HG03159 (cell line): ENCODE results near the gene E4F1.
"Not testable (repeated sequence)": the region's sequence is repeated elsewhere in the genome, so short reads cannot be mapped to it uniquely, and the experiment has no call there.

Experiments
- ATAC-seq: cut with Tn5 transposase; IDR thresholded peaks from one replicate; pipeline ENCODE4 v1.9.1; 2021; ENCODE audit warnings: mild to moderate bottlenecking, moderate library complexity; ENCODE audit not compliant: unreplicated experiment

Gene E4F1

DNA sequence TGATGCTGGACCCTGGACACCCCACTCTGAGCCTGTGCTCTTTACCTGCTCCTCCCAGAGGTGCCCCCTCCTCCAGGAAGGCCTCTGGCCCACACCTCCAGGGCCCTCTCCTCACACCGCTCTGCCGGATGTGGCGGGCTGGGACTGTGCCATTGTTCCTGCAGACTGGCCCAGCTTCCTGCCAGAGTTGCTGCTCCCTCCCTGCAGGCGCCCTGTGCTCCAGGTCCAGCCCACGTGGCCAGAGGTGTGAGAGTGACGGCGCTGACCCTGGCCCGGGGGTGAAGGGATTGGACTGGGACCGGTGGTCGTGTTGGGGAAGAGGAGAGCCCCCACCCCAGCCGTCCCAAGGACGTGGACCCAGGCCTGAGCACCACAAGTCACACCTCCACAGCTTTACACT lies 5.7 kb downstream of the E4F1 start:
- ATAC-seq = no peak

DNA sequence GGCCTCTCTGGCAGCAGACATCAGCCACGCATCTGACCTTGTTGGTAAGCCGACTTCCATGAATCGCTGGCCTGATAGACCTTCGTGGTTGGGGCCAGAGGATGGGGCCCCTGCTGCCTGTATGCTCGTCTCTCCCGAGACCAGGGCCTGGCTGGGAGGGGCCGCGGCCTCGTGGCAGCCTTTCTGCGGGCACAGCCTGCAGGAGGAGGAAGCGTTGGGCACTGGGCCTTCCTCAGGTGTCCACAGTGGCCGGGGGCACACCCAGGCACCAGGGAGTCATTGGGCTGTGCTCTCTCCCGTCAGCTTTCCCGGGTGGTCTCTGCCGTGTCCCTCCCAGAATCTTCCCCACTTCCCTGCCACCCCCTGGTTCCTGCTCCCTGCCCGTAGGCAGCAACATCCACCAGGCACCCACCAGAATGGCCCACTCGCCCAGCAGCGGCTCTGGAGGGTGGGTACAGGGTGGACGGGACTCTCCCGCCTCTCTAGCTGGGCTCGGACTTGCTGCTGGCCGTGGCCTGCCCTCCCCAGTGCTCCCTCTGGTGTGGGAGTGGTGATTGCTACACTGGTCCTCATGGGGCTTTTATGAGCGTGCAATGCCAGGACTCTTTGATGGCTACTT lies 6.3 kb downstream of the E4F1 start:
- no peak for ATAC-seq

DNA sequence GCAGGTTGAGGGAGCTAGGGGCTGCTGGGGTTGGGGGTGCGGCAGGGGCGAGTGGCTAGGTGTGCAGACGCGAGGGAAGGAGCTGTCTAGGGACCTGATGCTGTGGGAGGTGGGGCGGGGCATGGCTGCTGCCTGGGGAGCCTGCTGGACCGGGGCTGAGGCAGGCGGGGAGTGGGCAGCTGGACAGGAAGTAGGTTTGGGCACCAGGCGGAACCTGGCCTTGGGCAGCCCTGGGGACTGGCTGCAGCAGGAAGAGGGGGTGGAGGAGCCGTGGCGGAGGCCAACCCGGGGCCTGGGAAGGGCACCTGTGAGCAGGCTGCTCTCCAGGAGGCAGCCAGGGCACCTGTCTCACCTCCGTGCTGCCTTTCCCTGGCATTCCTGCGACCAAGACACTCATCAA lies 7.0 kb downstream of the E4F1 start:
- ATAC-seq = no peak

DNA sequence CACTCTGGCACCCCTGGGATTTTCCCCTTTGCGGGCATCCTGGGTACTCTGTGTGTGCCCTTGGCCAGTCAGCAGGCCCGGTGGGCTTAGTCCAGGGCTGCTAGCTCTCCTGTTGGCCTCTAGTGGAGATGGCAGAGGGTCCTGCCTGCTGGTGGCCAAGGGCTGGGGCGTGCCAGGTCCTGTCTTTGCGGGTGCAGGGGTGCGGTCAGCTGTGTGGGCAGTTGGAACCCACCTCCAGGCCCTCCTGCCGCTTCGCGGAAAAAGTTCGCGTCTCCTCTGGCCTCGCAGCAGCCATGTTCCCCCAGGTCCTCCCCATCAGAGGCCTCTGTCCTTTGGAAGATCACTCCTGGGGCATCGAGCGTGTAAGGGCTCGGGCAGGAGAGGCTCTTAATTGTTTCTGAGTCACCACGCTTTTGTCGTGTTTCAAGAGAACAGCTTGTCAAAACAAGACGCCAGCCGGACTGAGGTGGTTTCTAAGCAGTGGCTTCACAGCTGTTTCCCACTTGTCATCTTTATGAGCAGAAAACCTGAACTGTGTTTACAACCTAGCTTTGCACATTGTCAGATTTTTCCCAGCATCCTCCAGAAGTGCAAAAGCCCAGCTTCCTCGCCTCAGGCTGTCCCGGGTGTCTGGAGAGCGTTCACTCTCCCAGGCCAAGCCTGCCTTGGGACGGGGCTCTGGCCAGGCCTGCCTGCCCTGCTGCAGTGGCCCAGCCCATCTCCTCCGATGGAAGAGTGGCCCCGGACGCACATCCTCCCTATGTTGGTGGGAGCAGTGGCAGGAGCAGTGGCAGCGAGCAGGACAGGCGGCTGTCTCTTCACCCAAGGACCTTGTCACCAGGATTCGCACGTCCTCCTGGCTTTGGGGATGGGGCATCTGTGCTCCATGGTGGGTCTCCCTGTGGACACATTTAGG lies 7.9 kb downstream of the E4F1 start:
- ATAC-seq = no peak

DNA sequence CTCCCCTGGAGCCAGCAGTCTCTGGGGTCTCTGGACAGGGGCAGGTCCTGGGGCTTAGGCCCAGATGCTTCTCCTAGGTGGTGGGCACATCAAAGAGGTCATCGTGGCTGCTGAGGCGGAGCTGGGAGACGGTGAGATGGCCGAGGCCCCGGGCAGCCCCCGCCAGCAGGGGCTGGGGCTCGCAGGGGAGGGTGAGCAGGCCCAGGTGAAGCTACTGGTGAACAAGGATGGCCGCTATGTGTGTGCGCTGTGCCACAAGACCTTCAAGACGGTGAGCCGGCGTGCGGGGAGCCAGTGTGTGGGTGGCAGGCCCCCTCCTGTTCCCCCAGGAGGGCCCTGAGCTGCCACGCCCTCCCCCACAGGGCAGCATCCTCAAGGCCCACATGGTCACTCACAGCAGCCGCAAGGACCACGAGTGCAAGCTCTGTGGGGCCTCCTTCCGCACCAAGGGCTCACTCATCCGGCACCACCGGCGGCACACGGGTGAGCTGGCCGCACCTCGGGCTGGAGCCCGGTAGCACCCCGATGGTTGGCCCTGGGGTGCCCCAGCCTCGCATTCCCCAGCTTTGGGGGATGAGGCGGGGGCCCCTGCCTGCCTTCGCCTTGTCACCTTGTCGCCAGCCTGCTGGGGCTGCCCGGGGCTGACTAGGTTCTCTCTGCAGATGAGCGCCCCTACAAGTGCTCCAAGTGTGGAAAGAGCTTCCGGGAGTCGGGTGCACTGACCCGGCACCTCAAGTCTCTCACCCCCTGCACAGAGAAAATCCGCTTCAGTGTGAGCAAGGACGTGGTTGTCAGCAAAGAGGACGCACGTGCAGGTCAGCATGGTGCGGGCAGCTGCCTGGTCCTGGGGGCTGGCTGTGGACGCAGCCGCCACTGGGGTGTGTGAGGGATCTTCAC lies 9.0 kb downstream of the E4F1 start:
- ATAC-seq = no peak

DNA sequence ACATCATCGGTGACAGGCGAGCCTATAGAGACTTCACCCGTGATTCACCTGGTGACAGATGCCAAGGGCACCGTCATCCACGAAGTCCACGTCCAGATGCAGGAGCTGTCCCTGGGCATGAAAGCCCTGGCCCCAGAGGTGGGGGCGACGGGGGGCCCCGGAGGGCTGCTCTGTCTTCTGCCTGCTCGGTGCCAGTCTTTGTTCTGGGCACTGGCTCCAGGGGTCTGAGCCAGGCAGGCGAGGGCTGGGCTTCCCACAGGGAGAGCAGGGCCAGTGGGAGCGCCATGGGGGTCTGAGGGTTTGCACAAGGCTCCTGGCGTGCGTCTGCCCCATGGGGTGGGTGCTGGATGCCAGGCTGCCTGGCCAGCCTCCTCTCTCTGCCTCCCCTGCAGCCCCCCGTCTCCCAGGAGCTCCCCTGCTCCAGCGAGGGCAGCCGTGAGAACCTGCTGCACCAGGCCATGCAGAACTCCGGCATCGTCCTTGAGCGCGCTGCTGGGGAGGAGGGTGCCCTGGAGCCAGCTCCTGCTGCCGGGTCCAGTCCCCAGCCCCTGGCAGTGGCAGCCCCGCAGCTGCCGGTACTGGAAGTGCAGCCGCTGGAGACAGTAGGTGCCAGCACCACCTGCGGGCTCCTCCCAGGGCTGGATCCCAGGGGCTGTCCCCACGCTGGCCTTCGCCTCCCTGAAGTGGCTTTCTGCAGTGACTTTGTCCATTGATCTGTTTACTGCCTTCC lies 9.8 kb downstream of the E4F1 start:
- ATAC-seq = no peak

DNA sequence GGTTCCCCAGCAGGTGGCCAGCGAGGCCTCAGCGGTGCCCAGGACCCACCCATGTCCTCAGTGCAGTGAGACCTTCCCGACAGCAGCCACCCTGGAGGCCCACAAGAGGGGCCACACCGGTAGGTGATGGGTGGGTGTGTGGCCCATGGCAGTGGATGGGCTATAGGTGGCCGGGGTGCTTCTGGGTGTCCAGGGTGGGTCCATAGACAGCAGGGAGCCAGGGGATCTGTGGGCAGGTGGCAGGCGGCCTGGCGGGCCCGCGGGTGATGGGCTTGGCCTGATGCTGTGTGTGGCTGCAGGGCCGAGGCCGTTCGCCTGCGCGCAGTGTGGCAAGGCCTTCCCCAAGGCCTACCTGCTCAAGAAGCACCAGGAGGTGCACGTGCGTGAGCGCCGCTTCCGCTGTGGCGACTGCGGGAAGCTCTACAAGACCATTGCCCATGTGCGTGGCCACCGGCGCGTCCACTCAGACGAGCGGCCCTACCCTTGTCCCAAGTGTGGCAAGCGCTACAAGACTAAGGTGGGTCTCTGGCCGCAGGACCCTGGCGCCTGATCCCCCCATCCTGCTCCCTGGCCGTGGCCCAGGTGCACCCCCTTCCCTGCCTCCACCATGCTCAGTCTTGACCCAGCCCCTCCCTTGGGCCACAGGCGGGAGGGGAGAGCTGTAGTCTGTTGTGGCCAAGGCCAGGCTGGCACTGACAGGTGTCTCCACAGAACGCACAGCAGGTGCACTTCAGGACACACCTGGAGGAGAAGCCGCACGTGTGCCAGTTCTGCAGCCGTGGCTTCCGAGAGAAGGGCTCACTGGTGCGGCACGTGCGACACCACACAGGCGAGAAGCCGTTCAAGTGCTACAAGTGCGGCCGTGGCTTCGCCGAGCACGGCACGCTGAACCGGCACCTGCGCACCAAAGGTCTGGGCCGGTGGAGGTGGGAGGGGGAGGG lies 10.8 kb downstream of the E4F1 start:
- ATAC-seq = no peak

DNA sequence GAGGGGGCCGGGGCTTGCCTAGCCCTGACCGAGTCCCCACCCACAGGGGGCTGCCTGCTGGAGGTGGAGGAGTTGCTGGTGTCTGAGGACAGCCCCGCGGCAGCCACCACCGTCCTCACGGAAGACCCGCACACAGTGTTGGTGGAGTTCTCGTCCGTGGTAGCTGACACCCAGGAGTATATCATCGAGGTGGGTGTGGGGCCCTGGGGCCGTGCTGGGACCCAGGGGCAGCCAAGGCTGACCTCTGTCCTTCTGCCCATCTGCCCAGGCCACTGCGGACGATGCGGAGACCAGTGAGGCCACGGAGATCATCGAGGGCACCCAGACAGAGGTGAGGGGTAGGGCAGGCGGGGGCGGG lies 11.4 kb downstream of the E4F1 start:
- no peak for ATAC-seq

DNA sequence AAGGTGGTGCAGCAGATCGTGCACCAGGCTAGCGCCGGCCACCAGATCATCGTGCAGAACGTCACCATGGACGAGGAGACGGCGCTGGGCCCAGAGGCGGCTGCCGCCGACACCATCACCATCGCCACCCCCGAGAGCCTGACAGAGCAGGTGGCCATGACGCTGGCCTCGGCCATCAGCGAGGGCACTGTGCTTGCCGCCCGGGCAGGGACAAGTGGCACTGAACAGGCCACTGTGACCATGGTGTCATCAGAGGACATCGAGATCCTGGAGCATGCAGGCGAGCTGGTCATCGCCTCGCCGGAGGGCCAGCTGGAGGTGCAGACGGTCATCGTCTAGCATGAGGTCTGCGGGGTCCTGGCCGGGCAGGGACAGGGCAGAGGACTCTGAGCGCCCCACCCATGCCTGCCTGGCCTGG lies 11.9 kb downstream of the E4F1 start:
- ATAC-seq = no peak

DNA sequence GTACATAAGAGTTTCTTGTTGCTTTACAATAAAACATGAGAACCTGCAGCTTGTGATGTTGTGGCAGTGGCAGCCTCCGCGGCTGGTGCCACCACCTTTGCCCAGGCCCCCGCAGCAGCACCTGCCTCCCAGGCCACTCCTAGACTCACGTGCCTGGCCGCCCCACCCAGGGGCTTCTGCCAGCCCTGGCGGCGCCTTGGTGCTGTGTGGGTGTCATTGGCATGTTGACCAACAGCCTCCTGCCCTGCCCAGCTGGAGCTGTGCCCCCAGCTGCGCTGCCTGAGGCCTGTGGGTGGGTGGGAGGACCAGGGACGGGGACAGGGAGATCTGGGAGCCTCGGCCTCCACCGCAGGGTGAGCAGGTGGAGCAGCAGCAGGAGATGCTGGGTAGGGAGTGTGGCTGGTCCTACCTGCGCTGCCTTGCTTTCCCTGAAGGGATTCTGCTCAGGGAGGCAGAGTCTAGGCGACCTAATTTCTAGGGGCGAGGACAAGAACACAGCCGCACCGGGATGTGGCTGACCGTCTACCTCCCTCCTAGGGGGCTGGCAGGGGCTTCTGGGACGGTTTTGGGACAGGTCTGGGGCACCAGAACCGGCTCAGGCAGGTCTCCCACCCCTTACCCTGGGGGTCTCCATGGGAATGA lies 12.4 kb downstream of the E4F1 start:
- ATAC-seq = no peak

DNA sequence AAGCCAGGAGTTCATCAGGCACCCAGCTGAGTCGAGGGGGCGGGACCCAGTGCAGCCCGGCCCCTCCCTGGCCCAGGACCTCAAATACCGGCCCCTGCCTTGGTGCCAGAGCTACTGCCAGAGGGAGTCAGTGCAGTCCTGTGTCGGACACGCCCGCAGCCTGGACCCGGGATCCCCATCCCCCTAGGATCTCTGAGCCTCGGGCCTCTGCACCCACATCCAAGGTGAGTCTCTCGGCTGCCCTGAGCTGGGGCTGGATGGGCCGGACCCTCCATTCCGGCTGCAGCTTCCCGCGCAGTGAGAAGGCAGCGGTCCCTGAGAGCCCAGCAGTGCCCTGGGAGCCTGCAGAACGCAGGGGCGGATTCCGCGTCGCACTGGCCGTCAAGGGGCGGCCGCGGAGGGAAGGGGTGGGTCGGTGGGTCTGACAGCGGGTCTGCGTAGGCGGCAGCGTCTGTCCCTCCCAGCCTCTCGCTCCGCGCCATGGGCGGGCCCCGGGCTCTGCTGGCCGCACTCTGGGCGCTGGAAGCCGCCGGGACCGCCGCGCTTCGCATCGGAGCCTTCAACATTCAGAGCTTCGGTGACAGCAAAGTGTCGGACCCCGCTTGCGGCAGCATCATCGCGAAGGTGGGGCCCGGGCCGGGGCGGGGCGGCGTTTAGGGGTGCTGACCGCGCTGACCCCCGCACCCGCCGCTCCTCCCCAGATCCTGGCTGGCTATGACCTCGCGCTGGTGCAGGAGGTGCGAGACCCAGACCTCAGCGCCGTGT lies 13.1 kb downstream of the E4F1 start, which contains the start of gene DNASE1L2:
Gene DNASE1L2, plus strand, starts transcription at position 108 of the 765 bp plus-strand sequence. Its CDS starts 373 bp downstream, at position 481.
- ATAC-seq = no peak

DNA sequence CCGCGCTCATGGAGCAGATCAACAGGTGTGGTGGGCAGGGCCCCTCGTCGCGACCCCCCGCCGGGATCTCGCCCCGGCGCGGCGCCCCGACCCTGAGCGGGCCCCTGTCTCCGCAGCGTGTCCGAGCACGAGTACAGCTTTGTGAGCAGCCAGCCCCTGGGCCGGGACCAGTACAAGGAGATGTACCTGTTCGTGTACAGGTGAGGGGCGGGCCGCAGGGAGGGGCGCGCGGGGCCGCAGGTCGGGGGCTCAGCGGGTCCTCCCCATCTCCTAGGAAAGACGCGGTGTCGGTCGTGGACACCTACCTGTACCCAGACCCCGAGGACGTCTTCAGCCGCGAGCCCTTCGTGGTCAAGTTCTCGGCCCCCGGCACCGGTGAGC lies 13.7 kb downstream of the E4F1 start:
- ATAC-seq = no peak

DNA sequence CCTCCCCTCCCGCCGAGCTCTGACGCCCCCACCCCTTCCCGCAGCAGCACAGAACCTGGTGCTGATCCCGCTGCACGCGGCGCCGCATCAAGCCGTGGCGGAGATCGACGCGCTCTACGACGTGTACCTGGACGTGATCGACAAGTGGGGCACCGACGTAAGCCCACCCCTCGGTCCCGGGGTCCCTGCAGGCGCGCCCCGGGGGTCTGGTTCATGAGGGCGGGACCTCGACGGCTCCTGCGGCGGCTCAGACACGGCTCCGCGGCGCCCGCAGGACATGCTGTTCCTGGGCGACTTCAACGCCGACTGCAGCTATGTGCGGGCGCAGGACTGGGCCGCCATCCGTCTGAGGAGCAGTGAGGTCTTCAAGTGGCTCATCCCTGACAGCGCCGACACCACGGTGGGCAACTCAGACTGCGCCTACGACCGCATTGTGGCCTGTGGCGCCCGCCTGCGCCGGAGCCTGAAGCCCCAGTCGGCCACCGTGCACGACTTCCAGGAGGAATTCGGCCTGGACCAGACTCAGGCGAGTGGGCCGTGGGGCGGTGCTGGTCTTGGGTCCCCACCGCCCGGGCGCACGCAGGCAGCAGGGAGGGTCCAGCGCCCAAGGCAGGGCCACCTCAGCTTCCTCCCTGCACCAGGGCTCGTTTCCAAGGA lies 14.2 kb downstream of the E4F1 start:
- no peak for ATAC-seq

DNA sequence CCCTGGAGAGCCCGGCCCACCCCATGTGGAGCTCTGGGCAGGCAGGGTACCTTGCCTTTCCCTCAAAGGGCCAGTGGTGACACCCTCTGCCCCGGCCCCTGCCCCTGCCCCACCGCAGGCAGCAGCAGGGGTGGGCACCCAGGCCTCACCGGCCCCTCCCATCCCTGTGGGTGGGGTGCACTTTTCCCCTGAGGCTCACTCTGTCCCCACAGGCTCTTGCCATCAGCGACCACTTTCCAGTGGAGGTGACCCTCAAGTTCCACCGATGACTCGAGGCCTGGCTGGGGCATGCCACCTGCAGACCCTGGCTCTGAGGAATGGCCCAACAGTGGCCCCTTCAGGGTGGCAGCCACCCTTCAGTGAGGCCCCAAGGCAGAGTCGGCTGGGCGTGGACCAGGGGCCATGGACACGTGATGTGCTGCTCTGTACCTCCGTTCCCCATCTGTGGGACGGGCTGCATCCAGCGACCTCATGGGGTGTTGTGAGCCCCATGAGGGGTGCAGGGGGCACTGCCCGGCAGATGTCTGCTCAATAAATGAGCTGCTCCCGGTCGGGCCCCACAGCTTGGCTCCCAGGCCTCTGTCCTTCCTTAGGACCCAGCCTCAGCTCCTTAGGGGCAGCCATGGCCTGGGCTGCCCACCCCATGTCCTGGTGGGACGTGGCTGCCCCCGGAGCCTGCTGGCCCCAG lies 14.9 kb downstream of the E4F1 start:
- ATAC-seq = no peak

DNA sequence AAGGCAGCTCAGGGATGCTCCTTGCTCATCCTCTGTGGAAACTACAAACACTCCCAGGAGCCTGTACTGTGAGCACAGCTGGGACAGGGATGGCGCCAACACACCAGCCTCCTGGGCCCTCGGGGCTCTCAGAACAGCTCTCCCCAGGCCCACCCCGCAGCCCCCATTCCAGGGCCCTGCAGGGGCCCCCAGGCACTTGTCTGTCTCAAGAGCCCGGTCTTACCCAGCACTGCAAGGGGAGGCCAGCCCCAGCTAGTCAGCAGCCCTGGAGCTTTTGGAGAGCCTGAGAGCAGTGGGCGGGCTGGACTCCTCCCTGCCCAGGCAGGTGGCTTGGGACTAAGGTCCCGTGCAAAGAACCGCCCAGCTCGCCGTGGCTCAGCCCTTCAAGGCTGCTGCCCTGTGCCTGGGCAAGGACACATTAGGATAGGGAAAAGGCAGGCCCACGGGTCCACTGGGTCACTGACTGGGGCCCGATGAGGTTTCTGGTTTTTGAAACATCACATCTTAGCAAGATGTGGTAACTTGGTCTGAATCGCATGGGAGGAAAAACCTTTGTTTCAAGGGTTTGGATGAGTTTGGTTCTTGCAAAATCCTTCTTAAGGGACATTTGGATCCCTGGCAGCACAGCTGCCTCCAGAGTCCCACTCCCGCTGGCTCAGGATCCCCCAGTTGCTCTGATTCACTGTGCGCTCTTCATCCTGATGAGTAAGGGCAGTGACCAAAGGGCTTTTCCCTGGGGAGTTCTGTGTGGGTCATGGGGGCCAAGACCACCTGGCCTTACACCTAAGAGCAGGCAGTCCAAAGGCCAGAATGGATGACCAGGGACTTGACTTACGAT lies 15.7 kb downstream of the E4F1 start:
- no peak for ATAC-seq

DNA sequence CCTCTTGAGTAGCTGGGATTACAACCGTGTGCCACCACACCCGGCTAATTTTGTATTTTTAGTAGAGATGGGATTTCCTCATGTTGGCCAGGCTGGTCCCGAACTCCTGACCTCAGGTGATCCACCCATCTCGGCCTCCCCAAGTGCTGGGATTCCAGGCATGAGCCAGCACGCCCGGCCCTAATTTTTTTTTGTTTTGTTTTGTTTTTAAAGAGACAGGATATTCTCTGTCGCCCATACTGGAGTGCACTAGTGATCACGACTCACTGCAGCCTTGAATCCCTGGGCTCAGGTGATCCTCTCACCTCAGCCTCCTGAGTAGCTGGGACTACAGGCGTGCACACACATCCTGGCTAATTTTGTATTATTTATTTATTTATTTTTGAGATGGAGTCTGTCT lies 16.9 kb downstream of the E4F1 start:
- ATAC-seq = not testable (repeated sequence)
